Tibial nerve (tissue), 4 donors: ENCODE measurements around the gene CLHC1.

Source experiments
- EP300 ChIP-seq, 2 donors: sonication (generic); formaldehyde crosslinking; IDR thresholded peaks; one replicate each; pipeline ENCODE4 v1.6.1; 2017; ENCODE audit warnings: antibody characterized with exemption in 2 of 2, mild to moderate bottlenecking in 1 of 2
- TF ChIP-seq, protein P1 (sequence below), 5 experiments: fragments of 200-600 bp in 3 of 5; fragments of 450-650 bp in 2 of 5; sonication (generic) in 3 of 5; IDR thresholded peaks; one replicate each; pipeline ENCODE4 v1.5.1; 2016 to 2019; ENCODE audit warnings: antibody characterized with exemption in 5 of 5, mild to moderate bottlenecking in 3 of 5, moderate library complexity in 2 of 5

DNA sequence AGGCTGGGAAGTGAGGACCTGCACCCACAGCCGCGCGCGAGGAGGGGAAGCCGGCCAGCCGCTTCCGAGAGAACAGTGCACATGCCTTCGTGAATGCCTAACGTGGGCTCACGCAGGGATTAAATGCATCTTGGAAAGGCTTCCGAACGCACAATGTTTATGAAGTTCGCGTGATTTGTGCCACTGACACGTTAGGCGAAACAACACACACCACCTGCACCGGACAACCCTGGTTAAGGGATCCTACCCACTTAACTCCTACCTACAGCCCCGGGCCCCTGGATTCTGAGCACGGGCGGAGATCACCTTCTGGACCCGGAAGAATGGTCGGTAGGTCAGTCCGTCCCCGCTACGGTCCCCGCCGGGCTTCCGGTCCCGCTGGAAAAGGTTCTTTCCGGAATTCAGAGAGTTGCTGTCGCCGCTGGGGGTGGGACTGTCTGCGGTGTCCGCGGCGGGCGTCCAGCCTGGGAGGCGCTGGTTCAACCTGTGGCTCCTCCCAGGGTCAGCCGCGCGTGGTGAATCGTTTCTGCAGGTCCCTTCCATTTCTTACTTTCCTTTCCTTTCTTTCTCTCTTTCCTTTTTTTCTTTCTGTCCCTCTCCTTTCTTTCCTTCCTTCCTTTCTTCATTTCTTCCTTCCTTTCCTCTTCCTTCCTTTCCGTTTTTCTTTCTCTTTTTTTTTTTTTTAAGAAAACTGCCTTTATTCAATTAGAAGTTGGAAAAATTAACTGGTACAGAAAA, 37.0 kb upstream of the CLHC1 start, which contains the start of gene MTIF2:
- TF ChIP-seq, protein P1, sequence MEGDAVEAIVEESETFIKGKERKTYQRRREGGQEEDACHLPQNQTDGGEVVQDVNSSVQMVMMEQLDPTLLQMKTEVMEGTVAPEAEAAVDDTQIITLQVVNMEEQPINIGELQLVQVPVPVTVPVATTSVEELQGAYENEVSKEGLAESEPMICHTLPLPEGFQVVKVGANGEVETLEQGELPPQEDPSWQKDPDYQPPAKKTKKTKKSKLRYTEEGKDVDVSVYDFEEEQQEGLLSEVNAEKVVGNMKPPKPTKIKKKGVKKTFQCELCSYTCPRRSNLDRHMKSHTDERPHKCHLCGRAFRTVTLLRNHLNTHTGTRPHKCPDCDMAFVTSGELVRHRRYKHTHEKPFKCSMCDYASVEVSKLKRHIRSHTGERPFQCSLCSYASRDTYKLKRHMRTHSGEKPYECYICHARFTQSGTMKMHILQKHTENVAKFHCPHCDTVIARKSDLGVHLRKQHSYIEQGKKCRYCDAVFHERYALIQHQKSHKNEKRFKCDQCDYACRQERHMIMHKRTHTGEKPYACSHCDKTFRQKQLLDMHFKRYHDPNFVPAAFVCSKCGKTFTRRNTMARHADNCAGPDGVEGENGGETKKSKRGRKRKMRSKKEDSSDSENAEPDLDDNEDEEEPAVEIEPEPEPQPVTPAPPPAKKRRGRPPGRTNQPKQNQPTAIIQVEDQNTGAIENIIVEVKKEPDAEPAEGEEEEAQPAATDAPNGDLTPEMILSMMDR (IDR thresholded peaks at IDR 0.05) = peak in 2 of 5 experiments; percentile 24 to 35
- TF ChIP-seq EP300 (IDR thresholded peaks at IDR 0.05) = peak in 1 of 2 donors; percentile 89
